22Rv1 (cell line): ENCODE data around the gene HS2ST1.

ENCODE experiments used
- ZFX ChIP-seq: fragments of 450-650 bp; IDR thresholded peaks from 2 replicates; pipeline ENCODE4 v1.6.1; 2017; ENCODE audit warnings: antibody characterized with exemption, borderline replicate concordance
- TF ChIP-seq, protein P1 (sequence below): fragments of 450-650 bp; IDR thresholded peaks from 2 replicates; pipeline ENCODE4 v1.5.1; 2017; ENCODE audit warnings: mild to moderate bottlenecking

DNA sequence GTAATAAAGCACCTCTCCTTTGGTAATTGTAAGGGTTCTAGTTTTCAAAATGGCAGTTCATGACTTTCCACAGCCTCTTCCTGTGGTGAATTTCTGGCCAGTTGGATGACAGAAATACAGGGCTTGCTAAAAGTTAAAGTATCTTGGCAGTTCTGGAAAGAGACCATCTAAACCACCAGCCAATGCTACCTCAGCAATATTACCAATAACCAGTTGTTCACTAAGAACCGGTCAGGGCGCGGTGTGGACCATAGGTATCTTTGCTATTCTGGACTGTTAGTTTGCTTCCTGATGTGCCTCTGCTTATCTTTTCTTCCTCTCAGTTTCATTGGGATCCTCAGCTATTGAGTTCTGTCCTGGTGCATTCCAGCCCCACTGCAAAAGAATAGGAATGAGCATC is 124.7 kb downstream of the HS2ST1 start:
- TF ChIP-seq, protein P1, sequence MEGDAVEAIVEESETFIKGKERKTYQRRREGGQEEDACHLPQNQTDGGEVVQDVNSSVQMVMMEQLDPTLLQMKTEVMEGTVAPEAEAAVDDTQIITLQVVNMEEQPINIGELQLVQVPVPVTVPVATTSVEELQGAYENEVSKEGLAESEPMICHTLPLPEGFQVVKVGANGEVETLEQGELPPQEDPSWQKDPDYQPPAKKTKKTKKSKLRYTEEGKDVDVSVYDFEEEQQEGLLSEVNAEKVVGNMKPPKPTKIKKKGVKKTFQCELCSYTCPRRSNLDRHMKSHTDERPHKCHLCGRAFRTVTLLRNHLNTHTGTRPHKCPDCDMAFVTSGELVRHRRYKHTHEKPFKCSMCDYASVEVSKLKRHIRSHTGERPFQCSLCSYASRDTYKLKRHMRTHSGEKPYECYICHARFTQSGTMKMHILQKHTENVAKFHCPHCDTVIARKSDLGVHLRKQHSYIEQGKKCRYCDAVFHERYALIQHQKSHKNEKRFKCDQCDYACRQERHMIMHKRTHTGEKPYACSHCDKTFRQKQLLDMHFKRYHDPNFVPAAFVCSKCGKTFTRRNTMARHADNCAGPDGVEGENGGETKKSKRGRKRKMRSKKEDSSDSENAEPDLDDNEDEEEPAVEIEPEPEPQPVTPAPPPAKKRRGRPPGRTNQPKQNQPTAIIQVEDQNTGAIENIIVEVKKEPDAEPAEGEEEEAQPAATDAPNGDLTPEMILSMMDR: no peak
- TF ChIP-seq ZFX: no peak
